Astrocyte (in vitro differentiated cells and primary cell): ENCODE data around the gene PPP2R5C. TPM values are rescaled to one million over a fixed set of nuclear protein-coding genes. Genes with fewer than 3 reads are reported as not detected.

ENCODE experiments used
- DNase-seq: peaks from one replicate; pipeline ENCODE4 v3.0.0-alpha.2; 2010; ENCODE audit warnings: low read depth
- FAIRE-seq: peaks from 2 replicates; lab custom pipeline; 2011; peaks lifted over from hg19 to GRCh38; lab: Jason Lieb, UNC
- H2AFZ ChIP-seq: 2 replicates; pipeline ENCODE4 v1.6.0; 2012; ENCODE audit warnings: low read depth, low read length, inconsistent platforms
- H3K27ac ChIP-seq: 2 replicates; pipeline ENCODE4 v1.5.1; 2011; ENCODE audit warnings: low read depth, low read length, inconsistent platforms
- H3K27me3 ChIP-seq: 2 replicates; pipeline ENCODE4 v1.6.0; 2011; ENCODE audit warnings: low read length, inconsistent platforms; ENCODE audit not compliant: insufficient read depth
- H3K36me3 ChIP-seq: 2 replicates; pipeline ENCODE4 v1.5.1; 2011; ENCODE audit warnings: low read length, inconsistent platforms; ENCODE audit not compliant: insufficient read depth
- H3K4me1 ChIP-seq: 2 replicates; pipeline ENCODE4 v1.5.1; 2011; ENCODE audit warnings: low read length, inconsistent platforms; ENCODE audit not compliant: insufficient read depth
- H3K4me2 ChIP-seq: 2 replicates; pipeline ENCODE4 v1.6.0; 2012; ENCODE audit warnings: low read length, inconsistent platforms
- H3K4me3 ChIP-seq: 2 replicates; pipeline ENCODE4 v1.5.1; 2011; ENCODE audit warnings: low read depth, mild to moderate bottlenecking, low read length, inconsistent platforms; ENCODE audit not compliant: insufficient read depth
- H3K79me2 ChIP-seq: 2 replicates; pipeline ENCODE4 v1.6.0; 2012; ENCODE audit warnings: mild to moderate bottlenecking, low read length, inconsistent platforms; ENCODE audit not compliant: insufficient read depth
- H3K9ac ChIP-seq: 2 replicates; pipeline ENCODE4 v1.6.0; 2012; ENCODE audit warnings: mild to moderate bottlenecking, low read length, inconsistent platforms
- H3K9me3 ChIP-seq: 2 replicates; pipeline ENCODE4 v1.5.1; 2012; ENCODE audit warnings: low read depth, mild to moderate bottlenecking, low read length, inconsistent platforms; ENCODE audit not compliant: insufficient read depth
- H4K20me1 ChIP-seq: 2 replicates; pipeline ENCODE4 v1.6.0; 2012; ENCODE audit warnings: low read length, inconsistent platforms; ENCODE audit not compliant: insufficient read depth
- H3K27ac Mint-ChIP-seq: one replicate; pipeline ENCODE4 v1.8.0; 2021; ENCODE audit warnings: mild to moderate bottlenecking, mixed read lengths; ENCODE audit not compliant: unreplicated experiment
- H3K27me3 Mint-ChIP-seq: one replicate; pipeline ENCODE4 v1.8.0; 2021; ENCODE audit warnings: low read depth, mixed read lengths; ENCODE audit not compliant: unreplicated experiment
- H3K36me3 Mint-ChIP-seq: one replicate; pipeline ENCODE4 v1.8.0; 2021; ENCODE audit warnings: low read depth, mixed read lengths; ENCODE audit not compliant: unreplicated experiment
- H3K4me1 Mint-ChIP-seq: one replicate; pipeline ENCODE4 v1.8.0; 2021; ENCODE audit warnings: low read depth, mixed read lengths; ENCODE audit not compliant: unreplicated experiment
- H3K4me3 Mint-ChIP-seq: one replicate; pipeline ENCODE4 v1.8.0; 2021; ENCODE audit warnings: mild to moderate bottlenecking, moderate library complexity, mixed read lengths; ENCODE audit not compliant: unreplicated experiment
- H3K9me3 Mint-ChIP-seq: one replicate; pipeline ENCODE4 v1.8.0; 2021; ENCODE audit warnings: mild to moderate bottlenecking, mixed read lengths; ENCODE audit not compliant: unreplicated experiment
- EZH2 ChIP-seq: IDR thresholded peaks from 2 replicates; pipeline ENCODE4 v1.6.1; 2012; ENCODE audit warnings: mild to moderate bottlenecking, low read length, inconsistent platforms; ENCODE audit not compliant: insufficient read depth
- total RNA-seq: library from RNA; stranded (reverse); gene quantifications from 2 replicates; pipeline ENCODE4 v1.2.1, GENCODE V29; 2021
- TF ChIP-seq, protein P1 (sequence below): IDR thresholded peaks from 2 replicates; pipeline ENCODE4 v1.5.1; 2011; ENCODE audit warnings: low read depth, mild to moderate bottlenecking, inconsistent platforms, low read length, moderate library complexity; ENCODE audit not compliant: insufficient read depth

The PPP2R5C gene
- total RNA-seq, 1 donor from 2014 or later = 102 TPM

- H3K4me3 ChIP-seq = no peak overlapping the region
- no peaks in the 10 kb centered on the region for H3K4me1 Mint-ChIP-seq
- no peak overlapping the region for H3K9ac ChIP-seq
- no peak overlapping the region for H3K27ac Mint-ChIP-seq
- peaks cover 2% of the 10 kb centered on the region for H3K9me3 Mint-ChIP-seq
- H3K36me3 ChIP-seq = no peaks in the 10 kb centered on the region
- DNase-seq = no peak
- FAIRE-seq = no peak
- no peaks in the 10 kb centered on the region for H3K79me2 ChIP-seq
- TF ChIP-seq, protein P1, sequence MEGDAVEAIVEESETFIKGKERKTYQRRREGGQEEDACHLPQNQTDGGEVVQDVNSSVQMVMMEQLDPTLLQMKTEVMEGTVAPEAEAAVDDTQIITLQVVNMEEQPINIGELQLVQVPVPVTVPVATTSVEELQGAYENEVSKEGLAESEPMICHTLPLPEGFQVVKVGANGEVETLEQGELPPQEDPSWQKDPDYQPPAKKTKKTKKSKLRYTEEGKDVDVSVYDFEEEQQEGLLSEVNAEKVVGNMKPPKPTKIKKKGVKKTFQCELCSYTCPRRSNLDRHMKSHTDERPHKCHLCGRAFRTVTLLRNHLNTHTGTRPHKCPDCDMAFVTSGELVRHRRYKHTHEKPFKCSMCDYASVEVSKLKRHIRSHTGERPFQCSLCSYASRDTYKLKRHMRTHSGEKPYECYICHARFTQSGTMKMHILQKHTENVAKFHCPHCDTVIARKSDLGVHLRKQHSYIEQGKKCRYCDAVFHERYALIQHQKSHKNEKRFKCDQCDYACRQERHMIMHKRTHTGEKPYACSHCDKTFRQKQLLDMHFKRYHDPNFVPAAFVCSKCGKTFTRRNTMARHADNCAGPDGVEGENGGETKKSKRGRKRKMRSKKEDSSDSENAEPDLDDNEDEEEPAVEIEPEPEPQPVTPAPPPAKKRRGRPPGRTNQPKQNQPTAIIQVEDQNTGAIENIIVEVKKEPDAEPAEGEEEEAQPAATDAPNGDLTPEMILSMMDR = no peak
- no peak for TF ChIP-seq EZH2
- H3K27me3 ChIP-seq = peaks cover 12% of the 10 kb centered on the region
- peaks cover 46% of the 10 kb centered on the region for H4K20me1 ChIP-seq
- H3K4me3 Mint-ChIP-seq = no peak overlapping the region
- no peak overlapping the region for H2AFZ ChIP-seq
- H3K4me1 ChIP-seq = no peaks in the 10 kb centered on the region
- H3K4me2 ChIP-seq = no peak overlapping the region
- no peaks in the 10 kb centered on the region for H3K9me3 ChIP-seq
- no peak overlapping the region for H3K27ac ChIP-seq
- peaks cover 8% of the 10 kb centered on the region for H3K36me3 Mint-ChIP-seq
- peaks cover 15% of the 10 kb centered on the region for H3K27me3 Mint-ChIP-seq
Measured at GRCh38 chr14:101774814-101775213, 13.3 kb downstream of the PPP2R5C start.

- Mint-ChIP-seq H3K36me3 (peaks cover 12% of the 10 kb centered on the region), H3K4me3 (no peak overlapping the region), H3K9me3 (peaks cover 6% of the 10 kb centered on the region), H3K27me3 (peaks cover 25% of the 10 kb centered on the region), H3K27ac (no peak overlapping the region), H3K4me1 (peaks cover 4% of the 10 kb centered on the region)
- no peak for DNase-seq
- Histone ChIP-seq H3K4me1 (peaks cover 2% of the 10 kb centered on the region), H3K4me3 (no peak overlapping the region), H3K27ac (no peak overlapping the region), H3K9me3 (no peaks in the 10 kb centered on the region), H3K27me3 (peaks cover 22% of the 10 kb centered on the region), H3K9ac (no peak overlapping the region), H2AFZ (no peak overlapping the region), H3K79me2 (no peaks in the 10 kb centered on the region), H4K20me1 (peaks cover 49% of the 10 kb centered on the region), H3K36me3 (no peaks in the 10 kb centered on the region), H3K4me2 (no peak overlapping the region)
- TF ChIP-seq EZH2 = no peak
- TF ChIP-seq, protein P1 = no peak
- no peak for FAIRE-seq
Measured at GRCh38 chr14:101775826-101776225, 14.3 kb downstream of the PPP2R5C start.

DNA sequence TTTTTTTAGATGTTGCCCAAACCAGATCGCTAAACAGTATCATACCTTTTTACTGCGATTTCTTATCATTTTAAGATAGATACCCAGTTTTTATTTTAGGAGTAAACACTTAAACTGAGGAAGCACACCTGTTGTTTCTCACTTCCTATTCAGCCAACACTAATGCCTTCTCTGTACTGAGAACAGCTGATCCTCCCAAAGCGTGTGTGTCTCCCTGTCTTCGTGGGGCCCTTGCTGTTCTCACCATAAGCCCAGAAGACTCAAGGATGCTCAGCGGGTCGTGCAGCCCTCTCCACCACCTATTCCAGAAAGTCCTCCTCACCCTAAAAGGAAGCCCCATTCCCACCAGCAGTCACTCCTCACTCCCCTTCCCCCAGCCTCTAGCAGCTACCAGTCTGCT, 14.8 kb downstream of the PPP2R5C start:
- peaks cover 6% of the 10 kb centered on the region for H3K4me1 ChIP-seq
- H3K27ac ChIP-seq = no peak overlapping the region
- Mint-ChIP-seq H3K27ac (no peak overlapping the region), H3K27me3 (peaks cover 25% of the 10 kb centered on the region), H3K9me3 (peaks cover 6% of the 10 kb centered on the region), H3K4me3 (no peak overlapping the region), H3K36me3 (peaks cover 12% of the 10 kb centered on the region), H3K4me1 (peaks cover 4% of the 10 kb centered on the region)
- H3K4me3 ChIP-seq = no peak overlapping the region
- no peaks in the 10 kb centered on the region for H3K79me2 ChIP-seq
- H3K36me3 ChIP-seq = no peaks in the 10 kb centered on the region
- TF ChIP-seq EZH2 = no peak
- TF ChIP-seq, protein P1 = no peak
- no peak overlapping the region for H3K9ac ChIP-seq
- H2AFZ ChIP-seq = no peak overlapping the region
- peaks cover 52% of the 10 kb centered on the region for H4K20me1 ChIP-seq
- H3K27me3 ChIP-seq = peaks cover 25% of the 10 kb centered on the region
- H3K9me3 ChIP-seq = no peaks in the 10 kb centered on the region
- no peak overlapping the region for H3K4me2 ChIP-seq
- FAIRE-seq (no peak), DNase-seq (no peak)
